ENCODE results near the gene U2AF1L4.

U2AF1L4 gene

GRCh38 chr19:35750167-35750566 lies 4.9 kb upstream of the U2AF1L4 start:
- no peak for DNase-seq (ENCODE audit: low read depth)
- no peak overlapping the region for H3K4me3 ChIP-seq (ENCODE audit: low read length)
- TF ChIP-seq CTCF (conservative IDR thresholded peaks at IDR 0.05; ENCODE audit: low read depth, low read length) = no peak

- peak within 1 kb of the TSS; percentile 100 for H3K4me3 ChIP-seq (ENCODE audit: low read length)
- peak; percentile 97 for DNase-seq (ENCODE audit: low read depth)
- TF ChIP-seq CTCF (conservative IDR thresholded peaks at IDR 0.05; ENCODE audit: low read depth, low read length) = no peak
Measured at GRCh38 chr19:35748106-35749020, 3.1 kb upstream of the U2AF1L4 start, which contains the start of gene LIN37. LIN37 (plus strand) TSS chr19:35748576; CDS start chr19:35748725, 149 bp downstream.

DNA sequence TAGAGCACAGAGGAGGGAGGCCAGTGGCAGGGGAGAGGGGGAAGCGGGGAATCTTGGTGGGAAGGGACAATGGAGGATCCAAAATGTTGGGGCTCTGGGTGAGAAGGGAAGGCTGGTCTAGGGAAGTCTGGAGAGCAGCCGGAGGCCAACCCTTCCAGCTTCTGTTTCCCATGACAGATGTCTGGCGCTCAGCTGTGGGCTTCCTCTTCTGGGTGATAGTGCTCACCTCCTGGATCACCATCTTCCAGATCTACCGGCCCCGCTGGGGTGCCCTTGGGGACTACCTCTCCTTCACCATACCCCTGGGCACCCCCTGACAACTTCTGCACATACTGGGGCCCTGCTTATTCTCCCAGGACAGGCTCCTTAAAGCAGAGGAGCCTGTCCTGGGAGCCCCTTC lies 1.3 kb upstream of the U2AF1L4 start:
- TF ChIP-seq CTCF (conservative IDR thresholded peaks at IDR 0.05; ENCODE audit: low read depth, low read length) = no peak
- DNase-seq (ENCODE audit: low read depth) = no peak
- peak overlapping the region; percentile 96 for H3K4me3 ChIP-seq (ENCODE audit: low read length)

- DNase-seq (ENCODE audit: low read depth) = no peak
- H3K4me3 ChIP-seq (ENCODE audit: low read length) = peak overlapping the region; percentile 96
- TF ChIP-seq CTCF (conservative IDR thresholded peaks at IDR 0.05; ENCODE audit: low read depth, low read length) = no peak
Measured at GRCh38 chr19:35746087-35746462, 857 bp upstream of the U2AF1L4 start.

DNA sequence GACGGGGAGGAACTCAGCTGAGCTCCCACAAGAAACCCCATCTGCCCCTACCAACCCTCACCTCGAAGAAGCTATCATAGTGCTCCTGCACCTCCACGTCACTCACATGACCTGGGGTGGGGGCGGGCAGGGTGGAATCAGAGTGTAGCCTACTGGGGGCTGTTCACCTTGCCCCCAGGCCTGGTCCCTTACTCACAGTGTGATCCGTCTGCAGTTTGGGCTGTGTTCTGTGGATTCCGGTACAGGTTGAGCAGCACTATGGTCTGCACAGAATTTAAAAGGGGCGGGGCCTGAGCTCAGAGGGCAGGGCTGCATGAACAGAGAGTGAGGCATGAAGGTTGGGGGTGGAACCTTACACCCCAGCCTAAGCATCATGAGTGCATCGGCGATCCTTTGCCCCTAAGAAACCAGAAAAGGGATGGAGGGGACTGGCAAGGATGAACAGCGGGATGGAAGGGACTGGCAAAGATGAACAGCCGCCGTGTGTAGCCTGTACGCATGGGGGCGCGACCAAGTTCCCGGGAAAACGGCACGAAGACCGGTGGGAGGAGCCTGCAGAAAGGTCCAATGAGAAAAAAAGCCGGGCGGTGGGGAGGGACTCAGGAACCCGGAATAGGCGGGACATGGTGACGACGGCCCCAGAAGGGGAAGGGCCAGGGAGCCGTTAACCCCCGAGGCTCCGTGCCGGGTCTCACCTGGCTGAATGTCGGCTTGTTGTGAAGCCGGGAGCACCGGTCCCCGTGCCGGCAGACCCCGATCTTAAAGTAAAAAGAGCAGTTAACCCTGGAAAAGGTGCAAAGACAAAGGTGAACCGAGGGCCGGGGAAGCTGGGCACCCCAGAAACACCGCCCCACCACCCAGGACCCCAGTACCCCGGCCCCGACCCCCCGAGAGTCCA lies 539 bp downstream of the U2AF1L4 start:
- DNase-seq (ENCODE audit: low read depth) = peak; percentile 83
- TF ChIP-seq CTCF (conservative IDR thresholded peaks at IDR 0.05; ENCODE audit: low read depth, low read length) = peak; percentile 59
- peak overlapping the region; percentile 96 for H3K4me3 ChIP-seq (ENCODE audit: low read length)

GRCh38 chr19:35743640-35744429 lies 1.4 kb downstream of the U2AF1L4 start:
- no peak for TF ChIP-seq CTCF (conservative IDR thresholded peaks at IDR 0.05; ENCODE audit: low read depth, low read length)
- DNase-seq (ENCODE audit: low read depth) = no peak
- no peak overlapping the region for H3K4me3 ChIP-seq (ENCODE audit: low read length)

All from retinal pigment epithelial cell (primary cell).